SK-N-SH (cell line): Measurements from ENCODE around the gene SMIM10L1. TPM values are rescaled to one million over a fixed set of nuclear protein-coding genes. Genes with fewer than 3 reads are reported as not detected.

ENCODE experiments used
- CTCF ChIA-PET: fragments of 300-600, 350-600 bp; formaldehyde crosslinking; extraction: SDS; loops from one replicate; lab custom pipeline; 2021; lab: Yijun Ruan, JAX
- POLR2A ChIA-PET: fragments of 350-600 bp; sonication (Branson Sonifier 250); formaldehyde crosslinking; extraction: SDS; loops from one replicate; lab custom pipeline; 2020; ENCODE audit warnings: antibody characterized with exemption, inconsistent platforms; lab: Yijun Ruan, JAX
- DNase-seq: peaks from one replicate; pipeline ENCODE4 v3.0.0; 2012
- H2AFZ ChIP-seq: fragments of 200-600 bp; sonication (generic); 2 replicates; pipeline ENCODE4 v1.8.1; 2016; ENCODE audit warnings: antibody characterized with exemption, mild to moderate bottlenecking, low read depth
- H3F3A ChIP-seq: fragments of 200-600 bp; sonication (generic); replicated peaks from 2 replicates; pipeline ENCODE3; 2016; ENCODE audit warnings: antibody characterized with exemption, mild to moderate bottlenecking; ENCODE audit not compliant: insufficient read depth
- H3K27ac ChIP-seq, 2 experiments: fragments of 200-500 bp in 1 of 2; fragments of 200-600 bp in 1 of 2; sonication (Bioruptor generic) in 1 of 2; sonication (generic), shearing (Covaris generic) in 1 of 2; 2 replicates each; pipeline versions ENCODE4 v1.5.1 to v1.6.1; 2014 to 2016; ENCODE audit warnings: low read depth in 2 of 2, inconsistent platforms in 1 of 2, low read length in 1 of 2, mild to moderate bottlenecking in 1 of 2, mixed read lengths in 1 of 2
- H3K27me3 ChIP-seq: fragments of 200-600 bp; sonication (generic), shearing (Covaris generic); 2 replicates; pipeline ENCODE4 v1.6.1; 2016; ENCODE audit warnings: mixed run types; ENCODE audit not compliant: insufficient read depth
- H3K36me3 ChIP-seq, 2 experiments: fragments of 200-500 bp in 1 of 2; fragments of 200-600 bp in 1 of 2; sonication (Bioruptor generic) in 1 of 2; sonication (generic) in 1 of 2; replicated peaks in 1 of 2; 2 replicates each; pipeline versions ENCODE3 to v1.5.1; 2014 to 2016; ENCODE audit warnings: low read length in 1 of 2, mild to moderate bottlenecking in 1 of 2; ENCODE audit not compliant: insufficient read depth in 2 of 2, control insufficient read depth in 1 of 2
- H3K4me1 ChIP-seq, 2 experiments: fragments of 200-500 bp in 1 of 2; fragments of 200-600 bp in 1 of 2; sonication (Bioruptor generic) in 1 of 2; sonication (generic), shearing (Covaris generic) in 1 of 2; 2 replicates each; pipeline versions ENCODE4 v1.5.1 to v1.6.1; 2014 to 2016; ENCODE audit warnings: low read depth in 1 of 2, low read length in 1 of 2, mixed run types in 1 of 2; ENCODE audit not compliant: insufficient read depth in 2 of 2, control insufficient read depth in 1 of 2
- H3K4me2 ChIP-seq: fragments of 200-600 bp; sonication (generic), shearing (Covaris generic); 2 replicates; pipeline ENCODE4 v1.6.1; 2017; ENCODE audit warnings: mixed run types
- H3K4me3 ChIP-seq, 2 experiments: fragments of 200-500 bp in 1 of 2; fragments of 200-600 bp in 1 of 2; sonication (Bioruptor generic) in 1 of 2; sonication (generic), shearing (Covaris generic) in 1 of 2; 2 replicates each; pipeline versions ENCODE4 v1.5.1 to v1.8.1; 2014 to 2016; ENCODE audit warnings: low read depth in 2 of 2, inconsistent platforms in 1 of 2, low read length in 1 of 2, mild to moderate bottlenecking in 1 of 2, mixed read lengths in 1 of 2, moderate library complexity in 1 of 2
- H3K79me2 ChIP-seq: fragments of 200-600 bp; sonication (generic); 2 replicates; pipeline ENCODE4 v1.8.1; 2017; ENCODE audit warnings: mild to moderate bottlenecking; ENCODE audit not compliant: insufficient read depth
- H3K9ac ChIP-seq: fragments of 200-600 bp; sonication (generic); 2 replicates; pipeline ENCODE4 v1.6.1; 2017; ENCODE audit warnings: mixed run types
- H3K9me2 ChIP-seq: fragments of 200-600 bp; sonication (generic); 2 replicates; pipeline ENCODE4 v1.6.1; 2017; ENCODE audit warnings: mixed run types
- H3K9me3 ChIP-seq: fragments of 200-600 bp; sonication (generic); 2 replicates; pipeline ENCODE4 v1.6.1; 2017; ENCODE audit warnings: mixed run types, mild to moderate bottlenecking, moderate library complexity
- H4K20me1 ChIP-seq: fragments of 200-600 bp; sonication (generic); 2 replicates; pipeline ENCODE4 v1.6.1; 2017; ENCODE audit warnings: mild to moderate bottlenecking, mixed run types; ENCODE audit not compliant: insufficient read depth
- CTCF ChIP-seq: fragments of 200-600 bp; sonication (generic); IDR thresholded peaks from 2 replicates; pipeline ENCODE4 v1.6.1; 2017; ENCODE audit warnings: antibody characterized with exemption, mild to moderate bottlenecking, moderate library complexity
- ELF1 ChIP-seq: IDR thresholded peaks from 2 replicates; pipeline ENCODE4 v1.4.0; 2012
- EP300 ChIP-seq, 2 experiments: IDR thresholded peaks; 2 replicates each; pipeline versions ENCODE4 v1.4.0 to v1.6.1; 2012; ENCODE audit warnings: borderline replicate concordance in 1 of 2, low read depth in 1 of 2, low read length in 1 of 2
- EZH2phosphoT487 ChIP-seq: fragments of 200-600 bp; sonication (generic); IDR thresholded peaks from 2 replicates; pipeline ENCODE4 v1.6.1; 2017; ENCODE audit warnings: low read depth, mixed run types, mild to moderate bottlenecking, antibody characterized with exemption, moderate library complexity, borderline replicate concordance
- GABPA ChIP-seq: IDR thresholded peaks from 2 replicates; pipeline ENCODE4 v1.4.0; 2012; ENCODE audit warnings: low read depth, mild to moderate bottlenecking
- JUND ChIP-seq: IDR thresholded peaks from 2 replicates; pipeline ENCODE4 v1.4.0; 2012
- MXI1 ChIP-seq: IDR thresholded peaks from 2 replicates; pipeline ENCODE4 v1.6.1; 2012; ENCODE audit warnings: mild to moderate bottlenecking, low read depth, low read length, improper control_type of control experiment
- NFIC ChIP-seq: IDR thresholded peaks from 2 replicates; pipeline ENCODE4 v1.4.0; 2012; ENCODE audit warnings: borderline replicate concordance
- NRF1 ChIP-seq: IDR thresholded peaks from 2 replicates; pipeline ENCODE4 v1.6.1; 2012; ENCODE audit warnings: low read depth, mild to moderate bottlenecking, low read length
- POLR2AphosphoS5 ChIP-seq: IDR thresholded peaks from 2 replicates; pipeline ENCODE4 v1.6.1; 2012; ENCODE audit warnings: low read depth, low read length
- RAD21 ChIP-seq: IDR thresholded peaks from 2 replicates; pipeline ENCODE4 v1.6.1; 2012; ENCODE audit warnings: mild to moderate bottlenecking, low read length
- RCOR1 ChIP-seq: fragments of 150-350 bp; IDR thresholded peaks from 2 replicates; pipeline ENCODE4 v1.6.1; 2017; ENCODE audit warnings: antibody characterized with exemption, low read length
- RXRA ChIP-seq: IDR thresholded peaks from 2 replicates; pipeline ENCODE4 v1.4.0; 2012; ENCODE audit warnings: low read depth, mild to moderate bottlenecking, borderline replicate concordance
- SIN3A ChIP-seq: IDR thresholded peaks from 2 replicates; pipeline ENCODE4 v1.6.1; 2012; ENCODE audit warnings: low read depth, mild to moderate bottlenecking, low read length, moderate library complexity, borderline replicate concordance
- TAF1 ChIP-seq: IDR thresholded peaks from 2 replicates; pipeline ENCODE4 v1.6.1; 2012; ENCODE audit warnings: low read depth, mild to moderate bottlenecking, low read length, moderate library complexity, borderline replicate concordance
- USF1 ChIP-seq: IDR thresholded peaks from 2 replicates; pipeline ENCODE4 v1.4.0; 2012; ENCODE audit warnings: low read depth, borderline replicate concordance
- YY1 ChIP-seq: IDR thresholded peaks from 2 replicates; pipeline ENCODE4 v1.4.0; 2012; ENCODE audit warnings: low read depth, mild to moderate bottlenecking
- WGBS: methylation state at CpG from one replicate; pipeline ENCODE4 v1.1.6; 2017; ENCODE audit warnings: low lambda C conversion rate; 5-methylcytosine and 5-hydroxymethylcytosine counted together
- polyA plus RNA-seq, 3 experiments: library from polyadenylated mRNA; depleted of rRNA; stranded (reverse); fragments of >200 nt; gene quantifications; 2 replicates each; pipeline ENCODE4 v1.2.3, GENCODE V29; 2012
- TF ChIP-seq, protein P1 (sequence below): fragments of 150-350 bp; IDR thresholded peaks from 2 replicates; pipeline ENCODE4 v1.6.1; 2016; ENCODE audit warnings: mild to moderate bottlenecking, low read depth, low read length

SMIM10L1 gene
- polyA plus RNA-seq, 1 of the 3 experiments (the other 2 are of a cell fraction), result 4.3 TPM

GRCh38 chr12:11162502-11162901 lies 8.5 kb upstream of the SMIM10L1 start:
- TF ChIP-seq GABPA, result no peak
- no peak for TF ChIP-seq JUND
- TF ChIP-seq CTCF, result no peak
- TF ChIP-seq MXI1, result no peak
- TF ChIP-seq RXRA, result no peak
- TF ChIP-seq RAD21, result no peak
- no peak for TF ChIP-seq USF1
- TF ChIP-seq EP300 (IDR thresholded peaks at IDR 0.05; ENCODE audit: borderline replicate concordance in 1 of 2, low read depth in 1 of 2, low read length in 1 of 2), result no peak
- no peak for TF ChIP-seq RCOR1
- TF ChIP-seq YY1, result no peak
- TF ChIP-seq NRF1, result no peak
- TF ChIP-seq ELF1, result no peak
- TF ChIP-seq EZH2phosphoT487, result no peak
- no peak for TF ChIP-seq POLR2AphosphoS5
- H2AFZ ChIP-seq, result no peak overlapping the region
- H3F3A ChIP-seq, result no peaks in the 10 kb centered on the region
- no peak for DNase-seq
- H3K9me3 ChIP-seq, result no peaks in the 10 kb centered on the region
- POLR2A ChIA-PET, result interaction anchor here (1.3 kb wide), 1 partner anchor 9 kb away, joined by 7 read pairs; the partner anchor contains the start of gene SMIM10L1
- peaks cover 0 to 16% of the 10 kb centered on the region in 2 experiments; a peak in 2 of 4 replicates for H3K4me1 ChIP-seq
- H3K4me2 ChIP-seq, result no peak overlapping the region
- no peaks in the 10 kb centered on the region for H3K9me2 ChIP-seq
- H3K27ac ChIP-seq, result no peak overlapping the region
- WGBS, result 93% methylated on average over 1 of the region's 1 CpG
- no peak overlapping the region for H3K9ac ChIP-seq
- CTCF ChIA-PET, result interaction anchor here (0.6 to 1.4 kb wide), 2 partner anchors 37 to 149 kb away, joined by 3 to 5 read pairs; no protein-coding TSS in a partner anchor
- H3K36me3 ChIP-seq, result peaks cover 16 to 46% of the 10 kb centered on the region in 2 experiments
- peaks cover 39% of the 10 kb centered on the region for H4K20me1 ChIP-seq
- no peak overlapping the region for H3K4me3 ChIP-seq
- peaks cover 99% of the 10 kb centered on the region for H3K79me2 ChIP-seq
- H3K27me3 ChIP-seq, result no peaks in the 10 kb centered on the region

DNA sequence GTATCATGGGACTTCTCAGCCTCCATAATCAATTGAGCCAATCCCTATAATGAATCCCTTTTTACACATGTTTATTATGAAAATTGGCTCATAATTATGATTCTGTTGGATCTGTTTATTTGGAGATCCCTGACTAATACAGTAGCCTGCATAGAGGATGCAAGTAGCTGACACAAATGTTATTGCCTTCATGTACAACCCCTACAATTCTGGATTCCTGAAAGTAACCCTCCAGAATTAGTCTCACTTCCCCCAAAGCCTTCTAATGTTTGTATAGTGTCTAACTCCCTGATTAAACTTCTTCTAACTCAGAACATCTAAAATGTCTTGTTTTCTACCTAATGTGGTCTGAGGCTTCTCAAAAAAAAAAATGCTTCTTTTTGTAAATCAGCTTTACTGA lies 6.6 kb upstream of the SMIM10L1 start:
- Histone ChIP-seq H3K36me3 (peaks cover 18 to 52% of the 10 kb centered on the region in 2 experiments), H3K79me2 (peaks cover 100% of the 10 kb centered on the region), H3K9me2 (no peaks in the 10 kb centered on the region), H3K9me3 (no peaks in the 10 kb centered on the region), H3K4me1 (peaks cover 9 to 19% of the 10 kb centered on the region in 2 experiments; a peak in 3 of 4 replicates), H3K9ac (no peak overlapping the region), H3K27ac (no peak overlapping the region), H3K4me3 (no peak overlapping the region), H3K27me3 (no peaks in the 10 kb centered on the region), H2AFZ (no peak overlapping the region), H3K4me2 (no peak overlapping the region), H4K20me1 (peaks cover 46% of the 10 kb centered on the region), H3F3A (no peaks in the 10 kb centered on the region)
- DNase-seq, result no peak
- ChIA-PET CTCF (no interaction called here), POLR2A (no interaction called here)
- TF ChIP-seq NRF1 (no peak), RAD21 (no peak), TAF1 (no peak), SIN3A (no peak), EP300 (IDR thresholded peaks at IDR 0.05; ENCODE audit: borderline replicate concordance in 1 of 2, low read depth in 1 of 2, low read length in 1 of 2) (no peak), GABPA (no peak), NFIC (no peak)
- TF ChIP-seq, protein P1, sequence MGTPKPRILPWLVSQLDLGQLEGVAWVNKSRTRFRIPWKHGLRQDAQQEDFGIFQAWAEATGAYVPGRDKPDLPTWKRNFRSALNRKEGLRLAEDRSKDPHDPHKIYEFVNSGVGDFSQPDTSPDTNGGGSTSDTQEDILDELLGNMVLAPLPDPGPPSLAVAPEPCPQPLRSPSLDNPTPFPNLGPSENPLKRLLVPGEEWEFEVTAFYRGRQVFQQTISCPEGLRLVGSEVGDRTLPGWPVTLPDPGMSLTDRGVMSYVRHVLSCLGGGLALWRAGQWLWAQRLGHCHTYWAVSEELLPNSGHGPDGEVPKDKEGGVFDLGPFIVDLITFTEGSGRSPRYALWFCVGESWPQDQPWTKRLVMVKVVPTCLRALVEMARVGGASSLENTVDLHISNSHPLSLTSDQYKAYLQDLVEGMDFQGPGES, result no peak
